HCT116 (cell line): ENCODE data around the gene MPPED1. TPM values are rescaled to one million over a fixed set of nuclear protein-coding genes. Genes with fewer than 3 reads are reported as not detected.
A peak's percentile ranks its signal among the peaks of the same experiment; 100 is the strongest.

ENCODE experiments used
- ATAC-seq: fragments of 200-7000 bp; cut with Tn5 transposase; 2 replicates; pipeline ENCODE4 v1.9.1; 2020; ENCODE audit warnings: mild to moderate bottlenecking, moderate library complexity
- BruUV-seq: library from RNA; stranded (reverse); fragments of 400-500 nt; replicated peaks from 2 replicates; lab custom pipeline; 2021; lab: Mats Ljungman, UMichigan
- CTCF ChIA-PET: fragments of 300-600 bp; sonication (Branson Sonifier 250); formaldehyde crosslinking; loops from one replicate; lab custom pipeline; 2021; ENCODE audit warnings: antibody characterized with exemption; lab: Charles Lee
- POLR2A ChIA-PET: fragments of 300-600, 350-600 bp; sonication (Branson Sonifier 250); formaldehyde crosslinking; loops from one replicate; lab custom pipeline; 2021; ENCODE audit warnings: antibody characterized with exemption; lab: Charles Lee
- RAD21 ChIA-PET, 2 experiments: fragments of 300-600 bp; sonication (Branson Sonifier 250); formaldehyde crosslinking; loops; one replicate each; lab custom pipeline; 2023; ENCODE audit warnings: low total read pairs in 2 of 2; ENCODE audit not compliant: uncharacterized antibody in 2 of 2, unreplicated experiment in 2 of 2, low non-redundant PET in 1 of 2; lab: Charles Lee
- DNase-seq: peaks from one replicate; pipeline ENCODE4 v3.0.0-alpha.2; 2010; ENCODE audit warnings: low read depth, low spot score
- H2AFZ ChIP-seq: fragments of 200-600 bp; shearing (Covaris generic), sonication (generic); 2 replicates; pipeline ENCODE4 v1.6.1; 2017; ENCODE audit warnings: low read depth, mixed run types, mixed read lengths, antibody characterized with exemption, low read length; ENCODE audit not compliant: poor library complexity, severe bottlenecking
- H3K27ac ChIP-seq: 2 replicates; pipeline ENCODE4 v1.5.1; 2012; ENCODE audit warnings: low read depth, low read length
- H3K27me3 ChIP-seq: fragments of 200-600 bp; sonication (generic); 2 replicates; pipeline ENCODE4 v1.6.1; 2016; ENCODE audit warnings: mixed run types, low read length, mixed read lengths; ENCODE audit not compliant: insufficient read depth
- H3K36me3 ChIP-seq, 2 experiments: fragments of 200-500 bp in 1 of 2; fragments of 200-600 bp in 1 of 2; sonication (Bioruptor generic) in 1 of 2; sonication (generic) in 1 of 2; 2 replicates each; pipeline versions ENCODE4 v1.5.1 to v1.6.1; 2014 to 2016; ENCODE audit warnings: low read length in 2 of 2, inconsistent platforms in 1 of 2, mixed read lengths in 1 of 2, mixed run types in 1 of 2; ENCODE audit not compliant: insufficient read depth in 2 of 2, control insufficient read depth in 1 of 2
- H3K4me1 ChIP-seq, 2 experiments: fragments of 200-600 bp in 1 of 2; sonication (generic) in 1 of 2; 2 replicates each; pipeline versions ENCODE4 v1.5.1 to v1.6.1; 2012 to 2017; ENCODE audit warnings: low read length in 2 of 2, inconsistent platforms in 1 of 2, mild to moderate bottlenecking in 1 of 2, mixed read lengths in 1 of 2, mixed run types in 1 of 2, moderate library complexity in 1 of 2; ENCODE audit not compliant: insufficient read depth in 2 of 2, control insufficient read depth in 1 of 2
- H3K4me2 ChIP-seq: fragments of 200-600 bp; sonication (generic); 2 replicates; pipeline ENCODE4 v1.6.1; 2017; ENCODE audit warnings: mixed run types, low read length, mixed read lengths
- H3K4me3 ChIP-seq, 2 experiments: fragments of 200-600 bp in 1 of 2; sonication (generic) in 1 of 2; replicated peaks in 1 of 2; 2 replicates each; pipeline ENCODE4 v1.5.1; 2011 to 2016; ENCODE audit warnings: low read length in 2 of 2, control low read depth in 1 of 2, low read depth in 1 of 2, mild to moderate bottlenecking in 1 of 2, mixed read lengths in 1 of 2, mixed run types in 1 of 2
- H3K79me2 ChIP-seq: fragments of 200-600 bp; sonication (generic); 2 replicates; pipeline ENCODE4 v1.6.1; 2017; ENCODE audit warnings: mild to moderate bottlenecking, mixed run types, low read length, moderate library complexity, mixed read lengths; ENCODE audit not compliant: insufficient read depth
- H3K9ac ChIP-seq: fragments of 200-600 bp; sonication (generic); 2 replicates; pipeline ENCODE4 v1.6.1; 2016; ENCODE audit warnings: low read length, mixed read lengths
- H3K9me2 ChIP-seq: fragments of 200-600 bp; sonication (generic), shearing (Covaris generic); 2 replicates; pipeline ENCODE4 v1.6.1; 2017; ENCODE audit warnings: mixed run types, mild to moderate bottlenecking, moderate library complexity; ENCODE audit not compliant: insufficient read depth
- H3K9me3 ChIP-seq, 2 experiments: fragments of 200-500 bp in 1 of 2; fragments of 200-600 bp in 1 of 2; sonication (Bioruptor generic) in 1 of 2; sonication (generic) in 1 of 2; 2 replicates each; pipeline ENCODE4 v1.6.1; 2014 to 2017; ENCODE audit warnings: low read length in 2 of 2, mixed read lengths in 2 of 2, inconsistent platforms in 1 of 2, low read depth in 1 of 2, mild to moderate bottlenecking in 1 of 2, mixed run types in 1 of 2, moderate library complexity in 1 of 2; ENCODE audit not compliant: control insufficient read depth in 1 of 2, insufficient read depth in 1 of 2
- H4K20me1 ChIP-seq: fragments of 200-600 bp; sonication (generic), shearing (Covaris generic); 2 replicates; pipeline ENCODE4 v1.6.1; 2017; ENCODE audit warnings: mixed run types, mild to moderate bottlenecking, moderate library complexity; ENCODE audit not compliant: insufficient read depth
- EZH2phosphoT487 ChIP-seq: fragments of 200-600 bp; IDR thresholded peaks from 2 replicates; pipeline ENCODE4 v1.6.1; 2018; ENCODE audit warnings: antibody characterized with exemption, borderline replicate concordance
- MAX ChIP-seq: IDR thresholded peaks from 2 replicates; pipeline ENCODE4 v1.6.1; 2012
- RAD21 ChIP-seq: IDR thresholded peaks from 2 replicates; pipeline ENCODE4 v1.6.1; 2012; ENCODE audit warnings: low read depth, mild to moderate bottlenecking
- SRF ChIP-seq: IDR thresholded peaks from 2 replicates; pipeline ENCODE4 v1.6.1; 2012; ENCODE audit warnings: low read depth
- YY1 ChIP-seq: IDR thresholded peaks from 2 replicates; pipeline ENCODE4 v1.6.1; 2011; ENCODE audit warnings: low read length, low read depth, moderate library complexity, mild to moderate bottlenecking; ENCODE audit not compliant: insufficient replicate concordance; ENCODE audit errors: extremely low read depth
- intact Hi-C: fragments of 100-400 bp; cut with micrococcal nuclease; formaldehyde crosslinking; loops from 2 replicates; pipeline ENCODE4 v1.10.0; 2022
- total RNA-seq: library from RNA; stranded (reverse); gene quantifications from one replicate; pipeline ENCODE4 v1.2.1, GENCODE V29; 2021; ENCODE audit not compliant: unreplicated experiment
- TF ChIP-seq, protein P1 (sequence below): IDR thresholded peaks from 2 replicates; pipeline ENCODE4 v1.6.1; 2011; ENCODE audit warnings: mild to moderate bottlenecking, low read length, moderate library complexity; ENCODE audit not compliant: insufficient replicate concordance; ENCODE audit errors: extremely low read depth
- TF ChIP-seq, protein P2 (sequence below), 3 experiments: fragments of 200-600 bp in 1 of 3; sonication (generic) in 1 of 3; IDR thresholded peaks in 2 of 3; conservative IDR thresholded peaks in 1 of 3; 2 replicates each; pipeline ENCODE4 v1.5.1; 2012 to 2017; ENCODE audit warnings: low read depth in 2 of 3, low read length in 2 of 3, antibody characterized with exemption in 1 of 3, borderline replicate concordance in 1 of 3, control low read depth in 1 of 3, mild to moderate bottlenecking in 1 of 3, mixed read lengths in 1 of 3, mixed run types in 1 of 3, moderate library complexity in 1 of 3; ENCODE audit not compliant: insufficient read depth in 1 of 3

The MPPED1 gene
- total RNA-seq, 1 experiment from 2014 or later: not detected

DNA sequence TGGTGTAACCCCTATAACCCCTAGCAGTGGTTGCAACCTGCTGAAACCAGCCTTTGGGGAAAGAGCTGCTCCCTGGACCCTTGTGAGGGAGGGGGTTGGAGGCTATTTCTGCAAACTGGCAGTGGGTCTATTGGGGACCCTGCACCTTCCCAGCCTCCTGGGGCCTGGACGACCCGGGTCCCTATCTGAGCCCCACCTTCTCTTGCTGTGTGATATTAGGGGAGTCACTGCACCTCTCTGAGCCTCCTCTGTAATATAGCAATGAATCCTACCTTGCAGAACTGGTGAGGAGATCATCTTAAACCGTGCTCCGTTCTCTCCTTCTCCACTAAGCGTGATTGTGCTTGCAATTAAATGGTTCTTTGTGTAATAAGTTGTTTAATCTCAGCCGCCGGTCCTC lies 24.0 kb upstream of the MPPED1 start:
- ChIA-PET CTCF (interaction anchor here (1.3 to 1.6 kb wide), 2 partner anchors 94 to 495 kb away, joined by 4 to 5 read pairs; no protein-coding TSS in a partner anchor), RAD21 (no interaction called here), POLR2A (no interaction called here)
- H3K4me3 ChIP-seq: no peak overlapping the region
- intact Hi-C loops: loop anchor here (1.0 to 5.0 kb wide), 4 partner anchors 355 to 1238 kb away; no protein-coding TSS in a partner anchor
- no peaks in the 10 kb centered on the region for H3K27me3 ChIP-seq
- H3K27ac ChIP-seq: no peak overlapping the region
- no peaks in the 10 kb centered on the region for H3K9me2 ChIP-seq
- no peaks in the 10 kb centered on the region for H4K20me1 ChIP-seq
- H3K9ac ChIP-seq: no peak overlapping the region
- BruUV-seq: no TSS peak
- no peaks in the 10 kb centered on the region for H3K9me3 ChIP-seq
- no peaks in the 10 kb centered on the region for H3K36me3 ChIP-seq
- ATAC-seq (no peak), DNase-seq (no peak)
- TF ChIP-seq SRF (no peak), YY1 (no peak), MAX (no peak), EZH2phosphoT487 (no peak)
- TF ChIP-seq, protein P1, sequence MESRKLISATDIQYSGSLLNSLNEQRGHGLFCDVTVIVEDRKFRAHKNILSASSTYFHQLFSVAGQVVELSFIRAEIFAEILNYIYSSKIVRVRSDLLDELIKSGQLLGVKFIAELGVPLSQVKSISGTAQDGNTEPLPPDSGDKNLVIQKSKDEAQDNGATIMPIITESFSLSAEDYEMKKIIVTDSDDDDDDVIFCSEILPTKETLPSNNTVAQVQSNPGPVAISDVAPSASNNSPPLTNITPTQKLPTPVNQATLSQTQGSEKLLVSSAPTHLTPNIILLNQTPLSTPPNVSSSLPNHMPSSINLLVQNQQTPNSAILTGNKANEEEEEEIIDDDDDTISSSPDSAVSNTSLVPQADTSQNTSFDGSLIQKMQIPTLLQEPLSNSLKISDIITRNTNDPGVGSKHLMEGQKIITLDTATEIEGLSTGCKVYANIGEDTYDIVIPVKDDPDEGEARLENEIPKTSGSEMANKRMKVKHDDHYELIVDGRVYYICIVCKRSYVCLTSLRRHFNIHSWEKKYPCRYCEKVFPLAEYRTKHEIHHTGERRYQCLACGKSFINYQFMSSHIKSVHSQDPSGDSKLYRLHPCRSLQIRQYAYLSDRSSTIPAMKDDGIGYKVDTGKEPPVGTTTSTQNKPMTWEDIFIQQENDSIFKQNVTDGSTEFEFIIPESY: no peak
- no peak overlapping the region; the same call in 1 of the 2 replicates for H3K4me2 ChIP-seq
- H2AFZ ChIP-seq: no peak overlapping the region
- no peaks in the 10 kb centered on the region for H3K79me2 ChIP-seq
- peaks cover 0 to 3% of the 10 kb centered on the region in 2 experiments; a peak in 1 of 4 replicates for H3K4me1 ChIP-seq

- peak; percentile 41 for DNase-seq
- Histone ChIP-seq H4K20me1 (no peaks in the 10 kb centered on the region), H3K4me2 (peak overlapping the region; percentile 39), H3K36me3 (no peaks in the 10 kb centered on the region), H3K4me1 (peaks cover 0 to 3% of the 10 kb centered on the region in 2 experiments; a peak in 1 of 4 replicates), H3K9me3 (no peaks in the 10 kb centered on the region), H3K27ac (no peak overlapping the region)
- POLR2A ChIA-PET: no interaction called here
- TF ChIP-seq RAD21: peak; percentile 90
- TF ChIP-seq, protein P1: no peak
- TF ChIP-seq, protein P2, sequence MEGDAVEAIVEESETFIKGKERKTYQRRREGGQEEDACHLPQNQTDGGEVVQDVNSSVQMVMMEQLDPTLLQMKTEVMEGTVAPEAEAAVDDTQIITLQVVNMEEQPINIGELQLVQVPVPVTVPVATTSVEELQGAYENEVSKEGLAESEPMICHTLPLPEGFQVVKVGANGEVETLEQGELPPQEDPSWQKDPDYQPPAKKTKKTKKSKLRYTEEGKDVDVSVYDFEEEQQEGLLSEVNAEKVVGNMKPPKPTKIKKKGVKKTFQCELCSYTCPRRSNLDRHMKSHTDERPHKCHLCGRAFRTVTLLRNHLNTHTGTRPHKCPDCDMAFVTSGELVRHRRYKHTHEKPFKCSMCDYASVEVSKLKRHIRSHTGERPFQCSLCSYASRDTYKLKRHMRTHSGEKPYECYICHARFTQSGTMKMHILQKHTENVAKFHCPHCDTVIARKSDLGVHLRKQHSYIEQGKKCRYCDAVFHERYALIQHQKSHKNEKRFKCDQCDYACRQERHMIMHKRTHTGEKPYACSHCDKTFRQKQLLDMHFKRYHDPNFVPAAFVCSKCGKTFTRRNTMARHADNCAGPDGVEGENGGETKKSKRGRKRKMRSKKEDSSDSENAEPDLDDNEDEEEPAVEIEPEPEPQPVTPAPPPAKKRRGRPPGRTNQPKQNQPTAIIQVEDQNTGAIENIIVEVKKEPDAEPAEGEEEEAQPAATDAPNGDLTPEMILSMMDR (IDR thresholded peaks at IDR 0.05 in 2 of 3, conservative IDR thresholded peaks at IDR 0.05 in 1 of 3; ENCODE audit: borderline replicate concordance in 1 of 3, insufficient read depth in 1 of 3, low read depth in 2 of 3, low read length in 2 of 3): peak; percentile 72 to 98 (median 96); a peak in 5 of 6 replicates
- TF ChIP-seq, all 23 proteins: peak for 2
- Histone ChIP-seq H2AFZ (no peak overlapping the region), H3K9me2 (no peaks in the 10 kb centered on the region), H3K27me3 (no peaks in the 10 kb centered on the region), H3K79me2 (no peaks in the 10 kb centered on the region), H3K9ac (no peak overlapping the region), H3K4me3 (no peak overlapping the region)
- BruUV-seq: no TSS peak
- ATAC-seq: peak; percentile 88
- intact Hi-C loops: loop anchor here (1.0 to 5.0 kb wide), 4 partner anchors 355 to 1238 kb away; no protein-coding TSS in a partner anchor
- RAD21 ChIA-PET: interaction anchor here in 1 of 2 experiments (0.6 kb wide), 1 partner anchor 438 kb away, joined by 3 read pairs; no protein-coding TSS in a partner anchor
- CTCF ChIA-PET: interaction anchor here (1.3 kb wide), 1 partner anchor 495 kb away, joined by 5 read pairs; no protein-coding TSS in a partner anchor
These were observed 23.4 kb upstream of the MPPED1 start for GRCh38 chr22:43388420-43388851.
